IMR-90 (cell line): ENCODE data around the gene LCK.

Experiments
- BHLHE40 ChIP-seq: fragments of 150-350 bp; IDR thresholded peaks from 2 replicates; pipeline ENCODE4 v1.6.1; 2016; ENCODE audit warnings: mild to moderate bottlenecking, low read depth, low read length
- CTCF ChIP-seq: conservative IDR thresholded peaks from 2 replicates; pipeline ENCODE4 v1.5.1; 2012; ENCODE audit warnings: mild to moderate bottlenecking, low read depth, low read length, improper control_type of control experiment
- MXI1 ChIP-seq: IDR thresholded peaks from 2 replicates; pipeline ENCODE4 v1.6.1; 2012; ENCODE audit warnings: low read depth, mild to moderate bottlenecking, low read length, moderate library complexity, borderline replicate concordance
- SMC3 ChIP-seq: fragments of 150-350 bp; IDR thresholded peaks from 2 replicates; pipeline ENCODE4 v1.6.1; 2016; ENCODE audit warnings: low read depth, mild to moderate bottlenecking, antibody characterized with exemption, low read length, moderate library complexity

- TF ChIP-seq CTCF: no peak
- no peak for TF ChIP-seq SMC3
- no peak for TF ChIP-seq BHLHE40
- TF ChIP-seq MXI1: no peak
Observed at GRCh38 chr1:32316903-32317277, 65.8 kb downstream of the LCK start.
